Neural cell (in vitro differentiated cells): Measurements from ENCODE around the gene NR5A2. TPM values are rescaled to one million over a fixed set of nuclear protein-coding genes. Genes with fewer than 3 reads are reported as not detected.

Experiments
- H2AFZ ChIP-seq: fragments of 200-600, 300-800 bp; sonication (generic), shearing (Covaris generic); 2 replicates; pipeline ENCODE4 v1.6.0; 2014; ENCODE audit warnings: low read depth, mild to moderate bottlenecking, antibody characterized with exemption, low read length, moderate library complexity
- H3F3A ChIP-seq: fragments of 200-600 bp; shearing (Covaris generic); 2 replicates; pipeline ENCODE4 v1.6.1; 2016; ENCODE audit warnings: mild to moderate bottlenecking, moderate library complexity, mixed read lengths, antibody characterized with exemption, low read length; ENCODE audit not compliant: insufficient read depth, poor library complexity, severe bottlenecking
- H3K27ac ChIP-seq: fragments of 200-600, 300-800 bp; sonication (generic), shearing (Covaris generic); 2 replicates; pipeline ENCODE4 v1.5.1; 2014; ENCODE audit warnings: mild to moderate bottlenecking, low read length, moderate library complexity
- H3K27me3 ChIP-seq: fragments of 300-800, 200-600 bp; sonication (generic), shearing (Covaris generic); 2 replicates; pipeline ENCODE4 v1.6.0; 2014; ENCODE audit warnings: mild to moderate bottlenecking, low read depth, low read length, moderate library complexity; ENCODE audit not compliant: insufficient read depth
- H3K36me3 ChIP-seq: fragments of 300-800, 200-600 bp; sonication (generic), shearing (Covaris generic); 2 replicates; pipeline ENCODE4 v1.5.1; 2014; ENCODE audit warnings: mild to moderate bottlenecking, antibody characterized with exemption, low read length, moderate library complexity; ENCODE audit not compliant: insufficient read depth
- H3K4me2 ChIP-seq: fragments of 300-800, 200-600 bp; sonication (generic), shearing (Covaris generic); 2 replicates; pipeline ENCODE4 v1.6.0; 2014; ENCODE audit warnings: mild to moderate bottlenecking, low read length
- H3K4me3 ChIP-seq: fragments of 300-800, 200-600 bp; sonication (generic), shearing (Covaris generic); 2 replicates; pipeline ENCODE4 v1.5.1; 2014; ENCODE audit warnings: mild to moderate bottlenecking, low read length, moderate library complexity
- H3K79me2 ChIP-seq: fragments of 200-600 bp; shearing (Covaris generic); replicated peaks from 2 replicates; pipeline ENCODE4 v1.6.0; 2014; ENCODE audit warnings: mild to moderate bottlenecking, low read length, moderate library complexity; ENCODE audit not compliant: insufficient read depth
- H3K9ac ChIP-seq: fragments of 300-800, 200-600 bp; sonication (generic), shearing (Covaris generic); 2 replicates; pipeline ENCODE4 v1.6.1; 2016; ENCODE audit warnings: mild to moderate bottlenecking, low read length, mixed read lengths
- H3K9me2 ChIP-seq: fragments of 200-600 bp; shearing (Covaris generic); 2 replicates; pipeline ENCODE4 v1.6.1; 2016; ENCODE audit warnings: mild to moderate bottlenecking, low read length, mixed read lengths; ENCODE audit not compliant: insufficient read depth
- H3K9me3 ChIP-seq: fragments of 200-600, 300-800 bp; sonication (generic), shearing (Covaris generic); 2 replicates; pipeline ENCODE4 v1.6.1; 2016; ENCODE audit warnings: mild to moderate bottlenecking, mixed run types, low read length, moderate library complexity, mixed read lengths
- H4K20me1 ChIP-seq: fragments of 200-600 bp; shearing (Covaris generic); 2 replicates; pipeline ENCODE4 v1.6.1; 2016; ENCODE audit warnings: mild to moderate bottlenecking, mixed run types; ENCODE audit not compliant: insufficient read depth
- EP300 ChIP-seq: fragments of 450-650 bp; conservative IDR thresholded peaks from 2 replicates; pipeline ENCODE4 v1.6.1; 2014; ENCODE audit warnings: antibody characterized with exemption, mild to moderate bottlenecking, moderate library complexity; ENCODE audit not compliant: poor library complexity, severe bottlenecking
- EZH2 ChIP-seq: fragments of 200-600, 300-800 bp; shearing (Covaris generic), sonication (generic); IDR thresholded peaks from 2 replicates; pipeline ENCODE4 v1.6.1; 2014; ENCODE audit warnings: antibody characterized with exemption, low read length, borderline replicate concordance, mild to moderate bottlenecking; ENCODE audit not compliant: insufficient read depth, poor library complexity, severe bottlenecking
- MXI1 ChIP-seq: fragments of 450-650 bp; conservative IDR thresholded peaks from 2 replicates; pipeline ENCODE4 v1.6.1; 2014; ENCODE audit warnings: antibody characterized with exemption, mild to moderate bottlenecking; ENCODE audit not compliant: poor library complexity, severe bottlenecking
- POLR2AphosphoS5 ChIP-seq: IDR thresholded peaks from 2 replicates; pipeline ENCODE4 v1.6.1; 2012
- RAD21 ChIP-seq: fragments of 450-650 bp; conservative IDR thresholded peaks from 2 replicates; pipeline ENCODE4 v1.6.1; 2014; ENCODE audit warnings: antibody characterized with exemption, mild to moderate bottlenecking, moderate library complexity
- SMC3 ChIP-seq: fragments of 450-650 bp; conservative IDR thresholded peaks from 2 replicates; pipeline ENCODE4 v1.6.1; 2014; ENCODE audit warnings: antibody characterized with exemption, mild to moderate bottlenecking, moderate library complexity; ENCODE audit not compliant: poor library complexity
- TAF1 ChIP-seq: IDR thresholded peaks from 2 replicates; pipeline ENCODE4 v1.6.1; 2012; ENCODE audit warnings: low read depth
- polyA plus RNA-seq: library from polyadenylated mRNA; depleted of rRNA; stranded (reverse); fragments of >200 nt; gene quantifications from 2 replicates; pipeline ENCODE4 v1.2.3, GENCODE V29; 2014
- TF ChIP-seq, protein P1 (sequence below): fragments of 450-650 bp; IDR thresholded peaks from 2 replicates; pipeline ENCODE4 v1.5.1; 2014; ENCODE audit warnings: antibody characterized with exemption, mild to moderate bottlenecking, moderate library complexity; ENCODE audit not compliant: poor library complexity, severe bottlenecking
- TF ChIP-seq, protein P2 (sequence below): IDR thresholded peaks from 2 replicates; pipeline ENCODE4 v1.6.1; 2012; ENCODE audit warnings: borderline replicate concordance

NR5A2 gene
- polyA plus RNA-seq, 1 donor from 2014 or later: not detected

- H3F3A ChIP-seq: no peaks in the 10 kb centered on the region
- no peak overlapping the region for H3K4me3 ChIP-seq
- H3K9me2 ChIP-seq: no peaks in the 10 kb centered on the region
- no peaks in the 10 kb centered on the region for H4K20me1 ChIP-seq
- no peaks in the 10 kb centered on the region for H3K36me3 ChIP-seq
- no peak overlapping the region for H3K9ac ChIP-seq
- no peaks in the 10 kb centered on the region for H3K27me3 ChIP-seq
- H2AFZ ChIP-seq: no peak overlapping the region
- TF ChIP-seq, protein P1, sequence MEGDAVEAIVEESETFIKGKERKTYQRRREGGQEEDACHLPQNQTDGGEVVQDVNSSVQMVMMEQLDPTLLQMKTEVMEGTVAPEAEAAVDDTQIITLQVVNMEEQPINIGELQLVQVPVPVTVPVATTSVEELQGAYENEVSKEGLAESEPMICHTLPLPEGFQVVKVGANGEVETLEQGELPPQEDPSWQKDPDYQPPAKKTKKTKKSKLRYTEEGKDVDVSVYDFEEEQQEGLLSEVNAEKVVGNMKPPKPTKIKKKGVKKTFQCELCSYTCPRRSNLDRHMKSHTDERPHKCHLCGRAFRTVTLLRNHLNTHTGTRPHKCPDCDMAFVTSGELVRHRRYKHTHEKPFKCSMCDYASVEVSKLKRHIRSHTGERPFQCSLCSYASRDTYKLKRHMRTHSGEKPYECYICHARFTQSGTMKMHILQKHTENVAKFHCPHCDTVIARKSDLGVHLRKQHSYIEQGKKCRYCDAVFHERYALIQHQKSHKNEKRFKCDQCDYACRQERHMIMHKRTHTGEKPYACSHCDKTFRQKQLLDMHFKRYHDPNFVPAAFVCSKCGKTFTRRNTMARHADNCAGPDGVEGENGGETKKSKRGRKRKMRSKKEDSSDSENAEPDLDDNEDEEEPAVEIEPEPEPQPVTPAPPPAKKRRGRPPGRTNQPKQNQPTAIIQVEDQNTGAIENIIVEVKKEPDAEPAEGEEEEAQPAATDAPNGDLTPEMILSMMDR: no peak
- no peak for TF ChIP-seq EP300
- TF ChIP-seq, protein P2, sequence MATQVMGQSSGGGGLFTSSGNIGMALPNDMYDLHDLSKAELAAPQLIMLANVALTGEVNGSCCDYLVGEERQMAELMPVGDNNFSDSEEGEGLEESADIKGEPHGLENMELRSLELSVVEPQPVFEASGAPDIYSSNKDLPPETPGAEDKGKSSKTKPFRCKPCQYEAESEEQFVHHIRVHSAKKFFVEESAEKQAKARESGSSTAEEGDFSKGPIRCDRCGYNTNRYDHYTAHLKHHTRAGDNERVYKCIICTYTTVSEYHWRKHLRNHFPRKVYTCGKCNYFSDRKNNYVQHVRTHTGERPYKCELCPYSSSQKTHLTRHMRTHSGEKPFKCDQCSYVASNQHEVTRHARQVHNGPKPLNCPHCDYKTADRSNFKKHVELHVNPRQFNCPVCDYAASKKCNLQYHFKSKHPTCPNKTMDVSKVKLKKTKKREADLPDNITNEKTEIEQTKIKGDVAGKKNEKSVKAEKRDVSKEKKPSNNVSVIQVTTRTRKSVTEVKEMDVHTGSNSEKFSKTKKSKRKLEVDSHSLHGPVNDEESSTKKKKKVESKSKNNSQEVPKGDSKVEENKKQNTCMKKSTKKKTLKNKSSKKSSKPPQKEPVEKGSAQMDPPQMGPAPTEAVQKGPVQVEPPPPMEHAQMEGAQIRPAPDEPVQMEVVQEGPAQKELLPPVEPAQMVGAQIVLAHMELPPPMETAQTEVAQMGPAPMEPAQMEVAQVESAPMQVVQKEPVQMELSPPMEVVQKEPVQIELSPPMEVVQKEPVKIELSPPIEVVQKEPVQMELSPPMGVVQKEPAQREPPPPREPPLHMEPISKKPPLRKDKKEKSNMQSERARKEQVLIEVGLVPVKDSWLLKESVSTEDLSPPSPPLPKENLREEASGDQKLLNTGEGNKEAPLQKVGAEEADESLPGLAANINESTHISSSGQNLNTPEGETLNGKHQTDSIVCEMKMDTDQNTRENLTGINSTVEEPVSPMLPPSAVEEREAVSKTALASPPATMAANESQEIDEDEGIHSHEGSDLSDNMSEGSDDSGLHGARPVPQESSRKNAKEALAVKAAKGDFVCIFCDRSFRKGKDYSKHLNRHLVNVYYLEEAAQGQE: no peak
- TF ChIP-seq RAD21: no peak
- TF ChIP-seq MXI1: no peak
- TF ChIP-seq EZH2: no peak
- no peak for TF ChIP-seq TAF1
- TF ChIP-seq SMC3: no peak
- TF ChIP-seq POLR2AphosphoS5: no peak
- no peak overlapping the region for H3K27ac ChIP-seq
- no peak overlapping the region for H3K4me2 ChIP-seq
- H3K9me3 ChIP-seq: no peaks in the 10 kb centered on the region
- H3K79me2 ChIP-seq: no peaks in the 10 kb centered on the region
Observed at GRCh38 chr1:200179126-200179780, 151.7 kb downstream of the NR5A2 start.

DNA sequence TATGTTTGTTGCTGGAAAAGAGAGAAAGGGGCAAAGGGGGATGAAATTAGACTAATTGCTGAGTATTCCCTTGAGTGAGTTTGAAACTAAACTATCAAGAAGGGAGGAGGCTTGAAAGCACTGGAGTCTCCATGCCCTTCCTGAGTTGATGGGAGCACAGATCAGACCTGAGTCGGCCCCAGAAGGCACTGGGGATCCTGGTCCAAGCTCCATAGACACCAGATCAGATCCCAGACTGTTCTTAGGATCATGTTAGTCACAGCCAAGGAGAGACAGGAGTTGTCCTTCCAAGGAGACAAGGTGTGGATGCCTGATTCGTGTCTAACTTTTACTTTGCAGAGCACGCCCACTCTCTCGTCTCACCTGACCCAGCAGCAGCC is 152.3 kb downstream of the NR5A2 start:
- no peaks in the 10 kb centered on the region for H3K9me3 ChIP-seq
- no peak overlapping the region for H3K9ac ChIP-seq
- no peak overlapping the region for H3K4me3 ChIP-seq
- H4K20me1 ChIP-seq: no peaks in the 10 kb centered on the region
- H3K79me2 ChIP-seq: no peaks in the 10 kb centered on the region
- no peak overlapping the region for H3K4me2 ChIP-seq
- TF ChIP-seq, protein P1: no peak
- no peak for TF ChIP-seq MXI1
- TF ChIP-seq TAF1: no peak
- TF ChIP-seq RAD21: no peak
- no peaks in the 10 kb centered on the region for H3K9me2 ChIP-seq
- H3F3A ChIP-seq: no peaks in the 10 kb centered on the region
- no peak overlapping the region for H2AFZ ChIP-seq
- H3K36me3 ChIP-seq: no peaks in the 10 kb centered on the region
- no peak overlapping the region for H3K27ac ChIP-seq
- H3K27me3 ChIP-seq: no peaks in the 10 kb centered on the region
